ENCODE measurements around the gene RNPEPL1.

RNPEPL1 gene

DNA sequence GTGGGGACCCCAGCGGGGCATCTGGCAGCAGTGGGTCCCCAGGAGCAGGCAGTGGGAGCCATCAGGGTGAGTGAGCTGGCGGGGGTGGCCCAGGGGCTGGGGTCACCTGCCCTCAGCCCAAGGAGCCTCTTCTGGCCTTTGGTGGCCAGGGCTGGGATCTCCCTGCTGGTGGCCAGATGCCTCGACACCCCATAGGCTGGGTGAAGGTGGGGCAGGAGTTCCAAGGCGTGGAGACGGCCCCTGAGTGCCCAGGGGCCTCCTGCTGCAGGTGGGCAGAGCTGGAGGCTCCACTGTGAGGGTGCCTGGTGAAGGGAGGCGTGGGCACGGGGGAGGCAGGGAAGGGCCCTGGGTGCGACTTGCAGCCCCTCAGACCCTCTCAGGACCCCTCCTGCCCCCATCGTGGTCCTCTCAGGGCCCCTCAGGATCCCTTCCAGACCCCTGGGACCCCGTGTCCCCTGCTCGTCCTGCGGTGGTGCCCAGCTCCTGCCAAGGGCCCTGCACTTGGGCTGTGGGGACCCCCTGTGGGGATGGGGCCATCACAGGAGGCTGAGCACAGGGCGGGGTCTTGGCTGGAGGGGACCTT is 52.0 kb downstream of the RNPEPL1 start:
- Mint-ChIP-seq H3K27ac (no peak overlapping the region), H3K4me1 (peaks cover 17% of the 10 kb centered on the region), H3K27me3 (ENCODE audit: low read depth) (no peaks in the 10 kb centered on the region), H3K36me3 (ENCODE audit: low read depth) (peaks cover 19% of the 10 kb centered on the region), H3K9me3 (peaks cover 11% of the 10 kb centered on the region), H3K4me3 (no peak overlapping the region)
- no peak for TF ChIP-seq CTCF (IDR thresholded peaks at IDR 0.05; ENCODE audit: unreplicated experiment in 3 of 3)

DNA sequence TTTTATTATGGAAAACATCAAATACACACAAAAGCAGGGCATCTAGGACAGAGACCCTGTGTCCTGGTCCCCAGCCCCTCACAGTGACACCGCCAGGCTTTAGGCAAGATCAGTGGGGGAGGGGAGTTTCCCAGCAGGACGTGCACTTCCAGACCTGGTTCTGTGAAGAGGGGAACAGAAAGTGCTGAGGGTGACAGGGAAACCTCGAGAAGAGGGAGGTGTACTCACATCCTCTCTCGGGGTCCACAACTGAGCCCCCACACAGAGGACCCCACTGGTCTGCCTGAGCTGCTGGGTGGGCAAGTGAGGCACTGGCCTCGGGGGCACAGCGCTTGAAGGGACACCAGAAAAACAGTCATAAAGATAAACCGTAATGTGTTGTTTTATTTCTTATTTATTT is 52.6 kb downstream of the RNPEPL1 start:
- peaks cover 9% of the 10 kb centered on the region for H3K9me3 Mint-ChIP-seq
- H3K36me3 Mint-ChIP-seq (ENCODE audit: low read depth): peaks cover 19% of the 10 kb centered on the region
- TF ChIP-seq CTCF (IDR thresholded peaks at IDR 0.05; ENCODE audit: unreplicated experiment in 3 of 3): no peak
- H3K27me3 Mint-ChIP-seq (ENCODE audit: low read depth): no peaks in the 10 kb centered on the region
- no peak overlapping the region for H3K4me3 Mint-ChIP-seq
- H3K4me1 Mint-ChIP-seq: peaks cover 11% of the 10 kb centered on the region
- no peak overlapping the region for H3K27ac Mint-ChIP-seq

- Mint-ChIP-seq H3K36me3 (ENCODE audit: low read depth) (peaks cover 16% of the 10 kb centered on the region), H3K27ac (peak overlapping the region in 1 of 3 experiments; percentile 38), H3K9me3 (peaks cover 9% of the 10 kb centered on the region), H3K4me1 (peaks cover 5% of the 10 kb centered on the region), H3K27me3 (ENCODE audit: low read depth) (no peaks in the 10 kb centered on the region), H3K4me3 (no peak overlapping the region)
- TF ChIP-seq CTCF (IDR thresholded peaks at IDR 0.05; ENCODE audit: unreplicated experiment in 3 of 3): no peak
These were observed 53.8 kb downstream of the RNPEPL1 start for GRCh38 chr2:240622060-240622411.

- Mint-ChIP-seq H3K4me1 (peaks cover 5% of the 10 kb centered on the region), H3K4me3 (no peak overlapping the region), H3K27me3 (ENCODE audit: low read depth) (no peaks in the 10 kb centered on the region), H3K9me3 (peaks cover 8% of the 10 kb centered on the region), H3K27ac (peak overlapping the region in 1 of 3 experiments; percentile 38), H3K36me3 (ENCODE audit: low read depth) (peaks cover 14% of the 10 kb centered on the region)
- no peak for TF ChIP-seq CTCF (IDR thresholded peaks at IDR 0.05; ENCODE audit: unreplicated experiment in 3 of 3)
These were observed 54.4 kb downstream of the RNPEPL1 start for GRCh38 chr2:240622531-240623235.

DNA sequence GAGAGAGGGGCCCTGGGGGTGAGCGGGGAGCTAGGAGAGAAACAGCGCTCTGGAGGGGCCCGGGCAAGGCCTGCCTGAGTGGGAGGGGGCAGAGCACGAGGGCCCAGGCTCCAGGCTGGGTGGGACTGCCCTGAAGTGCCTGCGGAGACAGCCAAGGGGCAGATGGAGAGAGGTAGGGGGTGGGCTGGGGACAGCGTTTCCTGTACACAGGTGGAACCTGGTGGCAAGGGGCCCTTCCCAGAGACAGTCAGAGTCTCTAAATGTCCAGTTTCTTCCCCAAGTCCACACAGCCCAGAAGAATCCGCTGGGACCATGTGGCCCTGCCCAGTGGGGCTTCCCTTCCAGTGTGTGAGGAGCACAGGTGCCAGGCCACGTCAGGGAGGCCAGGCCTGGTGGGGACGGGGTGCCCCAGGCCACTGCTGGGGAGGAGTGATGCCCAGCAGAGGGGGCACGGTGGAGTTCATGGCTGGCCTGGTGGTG is 55.3 kb downstream of the RNPEPL1 start:
- peaks cover 5% of the 10 kb centered on the region for H3K4me1 Mint-ChIP-seq
- peaks cover 7% of the 10 kb centered on the region for H3K36me3 Mint-ChIP-seq (ENCODE audit: low read depth)
- peaks cover 3% of the 10 kb centered on the region for H3K9me3 Mint-ChIP-seq
- H3K27ac Mint-ChIP-seq: no peak overlapping the region
- H3K4me3 Mint-ChIP-seq: no peak overlapping the region
- H3K27me3 Mint-ChIP-seq (ENCODE audit: low read depth): no peaks in the 10 kb centered on the region
- no peak for TF ChIP-seq CTCF (IDR thresholded peaks at IDR 0.05; ENCODE audit: unreplicated experiment in 3 of 3)
